ENCODE results near the gene CAB39L. TPM values are rescaled to one million over a fixed set of nuclear protein-coding genes. Genes with fewer than 3 reads are reported as not detected.
"Not testable (repeated sequence)": the region's sequence is repeated elsewhere in the genome, so short reads cannot be mapped to it uniquely, and the experiment has no call there.

CAB39L gene
- total and polyA plus RNA-seq, 2 experiments from 2014 or later: 3.3 to 4.4 TPM

DNA sequence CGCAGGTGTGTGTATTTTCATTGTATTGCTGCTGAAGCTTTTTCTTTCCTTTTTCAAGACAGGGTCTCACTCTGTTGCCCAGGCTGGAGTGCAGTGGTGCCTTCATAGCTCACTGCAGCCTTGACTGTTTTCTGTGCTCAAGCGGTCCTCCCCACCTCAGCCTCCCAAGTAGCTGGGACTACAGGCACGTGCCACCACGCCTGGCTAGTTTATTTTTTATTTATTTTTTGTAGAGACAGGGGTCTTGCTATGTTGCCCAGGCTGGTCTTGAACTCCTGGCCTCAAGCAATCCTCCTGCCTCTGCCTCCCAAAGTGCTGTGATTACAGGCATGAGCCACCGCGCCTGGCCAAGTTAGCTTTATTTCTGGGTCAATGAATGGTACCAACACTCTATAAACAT, 149.1 kb downstream of the CAB39L start:
- H3F3A ChIP-seq (replicated peaks; ENCODE audit: low read depth); H3K27ac ChIP-seq (ENCODE audit: low read depth); H3K4me3 ChIP-seq; H3K27me3 ChIP-seq (ENCODE audit: insufficient read depth); H3K27ac Mint-ChIP-seq; H4K20me1 ChIP-seq (replicated peaks; ENCODE audit: insufficient read depth); ATAC-seq; DNase-seq (ENCODE audit: low spot score); H3K4me2 ChIP-seq; H3K9me3 Mint-ChIP-seq; H3K36me3 Mint-ChIP-seq (ENCODE audit: low read depth); H3K27me3 Mint-ChIP-seq (ENCODE audit: insufficient read depth, low read depth, poor library complexity); H3K4me3 Mint-ChIP-seq; H3K4me1 ChIP-seq (ENCODE audit: insufficient read depth); H3K36me3 ChIP-seq (ENCODE audit: insufficient read depth); H3K9me2 ChIP-seq (ENCODE audit: insufficient read depth); H3K79me2 ChIP-seq (replicated peaks; ENCODE audit: insufficient read depth): not testable (repeated sequence)
- peaks cover 14% of the 10 kb centered on the region; the same call in 2 of the 3 replicates for H3K4me1 Mint-ChIP-seq
- H2AFZ ChIP-seq: peak overlapping the region; percentile 72; the same call in 1 of the 2 replicates

GRCh38 chr13:49292742-49293486, 150.9 kb downstream of the CAB39L start:
- no peaks in the 10 kb centered on the region for H3K27me3 ChIP-seq (ENCODE audit: insufficient read depth)
- no peak overlapping the region for H2AFZ ChIP-seq
- no peak overlapping the region for H3K27ac ChIP-seq (ENCODE audit: low read depth)
- H3K27ac Mint-ChIP-seq: no peak overlapping the region
- H3K9me2 ChIP-seq (ENCODE audit: insufficient read depth): no peaks in the 10 kb centered on the region
- peaks cover 3% of the 10 kb centered on the region for H3K27me3 Mint-ChIP-seq (ENCODE audit: insufficient read depth, low read depth, poor library complexity)
- H3K4me1 Mint-ChIP-seq: peaks cover 3% of the 10 kb centered on the region; the same call in 1 of the 3 replicates
- TF ChIP-seq EZH2phosphoT487 (IDR thresholded peaks at IDR 0.05; ENCODE audit: unreplicated experiment) (no peak), ZNF114 (CRISPR knock-in tag; IDR thresholded peaks at IDR 0.05) (no peak), NANOG (IDR thresholded peaks at IDR 0.05; ENCODE audit: borderline replicate concordance) (no peak), ZNF331 (CRISPR knock-in tag; IDR thresholded peaks at IDR 0.05; ENCODE audit: low read depth) (no peak), CTCF (conservative IDR thresholded peaks at IDR 0.05; ENCODE audit: low read depth in 2 of 2) (no peak)
- TF ChIP-seq, protein P1, sequence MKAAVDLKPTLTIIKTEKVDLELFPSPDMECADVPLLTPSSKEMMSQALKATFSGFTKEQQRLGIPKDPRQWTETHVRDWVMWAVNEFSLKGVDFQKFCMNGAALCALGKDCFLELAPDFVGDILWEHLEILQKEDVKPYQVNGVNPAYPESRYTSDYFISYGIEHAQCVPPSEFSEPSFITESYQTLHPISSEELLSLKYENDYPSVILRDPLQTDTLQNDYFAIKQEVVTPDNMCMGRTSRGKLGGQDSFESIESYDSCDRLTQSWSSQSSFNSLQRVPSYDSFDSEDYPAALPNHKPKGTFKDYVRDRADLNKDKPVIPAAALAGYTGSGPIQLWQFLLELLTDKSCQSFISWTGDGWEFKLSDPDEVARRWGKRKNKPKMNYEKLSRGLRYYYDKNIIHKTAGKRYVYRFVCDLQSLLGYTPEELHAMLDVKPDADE (IDR thresholded peaks at IDR 0.05): no peak
- DNase-seq (ENCODE audit: low spot score) (no peak), ATAC-seq (no peak)
- H3F3A ChIP-seq (replicated peaks; ENCODE audit: low read depth): no peaks in the 10 kb centered on the region
- no peaks in the 10 kb centered on the region for H4K20me1 ChIP-seq (replicated peaks; ENCODE audit: insufficient read depth)
- H3K36me3 ChIP-seq (ENCODE audit: insufficient read depth): no peaks in the 10 kb centered on the region
- H3K79me2 ChIP-seq (replicated peaks; ENCODE audit: insufficient read depth): no peaks in the 10 kb centered on the region
- H3K4me3 ChIP-seq: no peak overlapping the region
- no peaks in the 10 kb centered on the region for H3K36me3 Mint-ChIP-seq (ENCODE audit: low read depth)
- no peaks in the 10 kb centered on the region for H3K4me1 ChIP-seq (ENCODE audit: insufficient read depth)
- H3K9me3 Mint-ChIP-seq: no peaks in the 10 kb centered on the region
- no peak overlapping the region for H3K4me2 ChIP-seq
- no peak overlapping the region for H3K4me3 Mint-ChIP-seq

DNA sequence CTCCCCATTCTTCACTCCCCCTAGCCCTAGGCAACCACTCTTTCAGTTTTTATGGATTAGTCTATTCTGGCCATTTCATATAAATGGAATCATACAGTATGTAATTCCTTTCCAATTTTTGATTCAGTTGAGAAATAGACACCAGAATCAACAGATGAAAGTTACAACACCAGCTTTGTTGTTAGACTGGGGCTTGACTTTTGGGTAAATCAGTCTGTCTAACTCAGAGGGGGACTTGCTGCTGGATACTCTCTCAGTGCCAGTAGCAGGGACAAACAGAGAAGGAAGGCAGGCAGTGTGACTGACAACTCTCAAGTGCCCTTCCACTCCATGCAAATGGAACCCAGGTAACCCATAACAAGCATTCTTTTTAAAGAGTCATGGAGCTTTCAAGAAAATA, 155.4 kb downstream of the CAB39L start:
- Mint-ChIP-seq H3K36me3 (ENCODE audit: low read depth) (no peaks in the 10 kb centered on the region), H3K9me3 (no peaks in the 10 kb centered on the region), H3K4me3 (no peak overlapping the region), H3K27ac (no peak overlapping the region), H3K27me3 (ENCODE audit: insufficient read depth, low read depth, poor library complexity) (no peaks in the 10 kb centered on the region), H3K4me1 (no peaks in the 10 kb centered on the region)
- H2AFZ ChIP-seq: no peak overlapping the region
- DNase-seq (ENCODE audit: low spot score) (no peak), ATAC-seq (no peak)
- no peak overlapping the region for H3K4me3 ChIP-seq
- no peaks in the 10 kb centered on the region for H3K27me3 ChIP-seq (ENCODE audit: insufficient read depth)
- no peaks in the 10 kb centered on the region for H3K4me1 ChIP-seq (ENCODE audit: insufficient read depth)
- H3K27ac ChIP-seq (ENCODE audit: low read depth): no peak overlapping the region
- no peaks in the 10 kb centered on the region for H4K20me1 ChIP-seq (replicated peaks; ENCODE audit: insufficient read depth)
- no peak overlapping the region for H3K4me2 ChIP-seq
- no peaks in the 10 kb centered on the region for H3F3A ChIP-seq (replicated peaks; ENCODE audit: low read depth)
- H3K36me3 ChIP-seq (ENCODE audit: insufficient read depth): no peaks in the 10 kb centered on the region
- H3K79me2 ChIP-seq (replicated peaks; ENCODE audit: insufficient read depth): no peaks in the 10 kb centered on the region
- no peaks in the 10 kb centered on the region for H3K9me2 ChIP-seq (ENCODE audit: insufficient read depth)
- no peak for TF ChIP-seq ZNF462 (CRISPR knock-in tag; IDR thresholded peaks at IDR 0.05)
- TF ChIP-seq POLR2AphosphoS5 (IDR thresholded peaks at IDR 0.05; ENCODE audit: low read depth): no peak

Measured in GM23338 (cell line).